Bronchial epithelial cell (primary cell): ENCODE results near the gene RENBP. TPM values are rescaled to one million over a fixed set of nuclear protein-coding genes. Genes with fewer than 3 reads are reported as not detected.

Experiments
- DNase-seq: peaks from one replicate; pipeline ENCODE4 v3.0.0-alpha.2; 2010; ENCODE audit warnings: low read depth
- FAIRE-seq: peaks from 2 replicates; lab custom pipeline; 2011; peaks lifted over from hg19 to GRCh38; lab: Jason Lieb, UNC
- H3K27me3 ChIP-seq: 2 replicates; pipeline ENCODE4 v1.5.1; 2011; ENCODE audit warnings: low read length; ENCODE audit not compliant: control insufficient read depth, insufficient read depth
- H3K36me3 ChIP-seq: 2 replicates; pipeline ENCODE4 v1.5.1; 2011; ENCODE audit warnings: low read length; ENCODE audit not compliant: control insufficient read depth, insufficient read depth
- H3K4me3 ChIP-seq: 2 replicates; pipeline ENCODE4 v1.5.1; 2011; ENCODE audit warnings: mild to moderate bottlenecking, low read depth, low read length, control low read depth
- CTCF ChIP-seq: IDR thresholded peaks from 2 replicates; pipeline ENCODE4 v1.5.1; 2011; ENCODE audit warnings: mild to moderate bottlenecking, moderate library complexity, low read length, control low read depth, inconsistent platforms; ENCODE audit not compliant: insufficient read depth, severe bottlenecking
- total RNA-seq: library from RNA; depleted of rRNA; stranded (reverse); fragments of >200 nt; gene quantifications from 2 replicates; pipeline ENCODE4 v1.2.1, GENCODE V29; 2014

The RENBP gene
- total RNA-seq, 1 donor from 2014 or later: 10.3 TPM

- Histone ChIP-seq H3K4me3 (no peak overlapping the region), H3K36me3 (no peaks in the 10 kb centered on the region), H3K27me3 (no peaks in the 10 kb centered on the region)
- no peak for TF ChIP-seq CTCF
- FAIRE-seq (no peak), DNase-seq (no peak)
Measured at GRCh38 chrX:153910446-153910845, 34.0 kb downstream of the RENBP start.

GRCh38 chrX:153909980-153910360 is 34.5 kb downstream of the RENBP start:
- FAIRE-seq (no peak), DNase-seq (no peak)
- TF ChIP-seq CTCF: no peak
- H3K36me3 ChIP-seq: no peaks in the 10 kb centered on the region
- H3K27me3 ChIP-seq: no peaks in the 10 kb centered on the region
- no peak overlapping the region for H3K4me3 ChIP-seq

GRCh38 chrX:153909024-153909979 is 35.1 kb downstream of the RENBP start:
- FAIRE-seq (no peak), DNase-seq (no peak)
- no peak for TF ChIP-seq CTCF
- Histone ChIP-seq H3K36me3 (no peaks in the 10 kb centered on the region), H3K27me3 (no peaks in the 10 kb centered on the region), H3K4me3 (no peak overlapping the region)

- FAIRE-seq: no peak
- Histone ChIP-seq H3K27me3 (no peaks in the 10 kb centered on the region), H3K4me3 (no peak overlapping the region), H3K36me3 (no peaks in the 10 kb centered on the region)
- no peak for TF ChIP-seq CTCF
- DNase-seq: no peak
Measured at GRCh38 chrX:153908219-153908860, 36.1 kb downstream of the RENBP start.

GRCh38 chrX:153907456-153907855 is 37.0 kb downstream of the RENBP start:
- Histone ChIP-seq H3K36me3 (no peaks in the 10 kb centered on the region), H3K4me3 (no peak overlapping the region), H3K27me3 (no peaks in the 10 kb centered on the region)
- DNase-seq: no peak
- no peak for FAIRE-seq
- TF ChIP-seq CTCF: no peak
